GM23338 (cell line): Measurements from ENCODE around the gene RAD51AP1. TPM values are rescaled to one million over a fixed set of nuclear protein-coding genes. Genes with fewer than 3 reads are reported as not detected.
A peak's percentile ranks its signal among the peaks of the same experiment; 100 is the strongest.

Experiments used
- ATAC-seq: fragments of 200-7000 bp; cut with Tn5 transposase; 3 replicates; pipeline ENCODE4 v1.9.1; 2020
- DNase-seq: peaks from one replicate; pipeline ENCODE4 v3.0.0-alpha.2; 2015; ENCODE audit warnings: low spot score
- H2AFZ ChIP-seq: fragments of 200-600 bp; sonication (generic); 2 replicates; pipeline ENCODE4 v1.8.0; 2016; ENCODE audit warnings: antibody characterized with exemption, mild to moderate bottlenecking, moderate library complexity
- H3F3A ChIP-seq: fragments of 200-600 bp; sonication (generic); replicated peaks from 2 replicates; pipeline ENCODE4 v1.8.0; 2017; ENCODE audit warnings: antibody characterized with exemption, mixed run types, low read depth
- H3K27ac ChIP-seq: fragments of 200-600 bp; sonication (generic); 2 replicates; pipeline ENCODE4 v1.6.1; 2016; ENCODE audit warnings: low read depth
- H3K27me3 ChIP-seq: fragments of 200-600 bp; sonication (generic); 2 replicates; pipeline ENCODE4 v1.8.0; 2016; ENCODE audit warnings: mild to moderate bottlenecking, mixed run types, moderate library complexity; ENCODE audit not compliant: insufficient read depth
- H3K36me3 ChIP-seq: fragments of 200-600 bp; sonication (generic); 2 replicates; pipeline ENCODE4 v1.8.0; 2016; ENCODE audit warnings: mild to moderate bottlenecking; ENCODE audit not compliant: insufficient read depth
- H3K4me1 ChIP-seq: fragments of 200-600 bp; sonication (generic); 2 replicates; pipeline ENCODE4 v1.8.0; 2016; ENCODE audit warnings: mild to moderate bottlenecking, moderate library complexity; ENCODE audit not compliant: insufficient read depth
- H3K4me2 ChIP-seq: fragments of 200-600 bp; sonication (generic); 2 replicates; pipeline ENCODE4 v1.7.1; 2017; ENCODE audit warnings: mixed run types
- H3K4me3 ChIP-seq: fragments of 200-600 bp; sonication (generic); 2 replicates; pipeline ENCODE4 v1.6.1; 2016; ENCODE audit warnings: mixed run types
- H3K79me2 ChIP-seq: fragments of 200-600 bp; sonication (generic); replicated peaks from 2 replicates; pipeline ENCODE4 v1.8.0; 2017; ENCODE audit warnings: mild to moderate bottlenecking; ENCODE audit not compliant: insufficient read depth
- H3K9me2 ChIP-seq: fragments of 200-600 bp; sonication (generic); 2 replicates; pipeline ENCODE4 v1.8.0; 2017; ENCODE audit not compliant: insufficient read depth
- H4K20me1 ChIP-seq: fragments of 200-600 bp; sonication (generic); replicated peaks from 2 replicates; pipeline ENCODE4 v1.8.0; 2017; ENCODE audit warnings: mild to moderate bottlenecking; ENCODE audit not compliant: insufficient read depth
- H3K27ac Mint-ChIP-seq: 2 replicates; pipeline ENCODE4 v1.8.0; 2020; ENCODE audit warnings: inconsistent platforms, mild to moderate bottlenecking, moderate library complexity, mixed read lengths
- H3K27me3 Mint-ChIP-seq: 3 replicates; pipeline ENCODE4 v1.8.0; 2022; ENCODE audit warnings: low read depth, mild to moderate bottlenecking, moderate library complexity, mixed read lengths, inconsistent platforms; ENCODE audit not compliant: insufficient read depth, poor library complexity
- H3K36me3 Mint-ChIP-seq: 3 replicates; pipeline ENCODE4 v1.8.0; 2021; ENCODE audit warnings: low read depth, mild to moderate bottlenecking, inconsistent platforms, moderate library complexity, mixed read lengths
- H3K4me1 Mint-ChIP-seq: 3 replicates; pipeline ENCODE4 v1.8.0; 2020; ENCODE audit warnings: mild to moderate bottlenecking, inconsistent platforms, mixed read lengths
- H3K4me3 Mint-ChIP-seq: 3 replicates; pipeline ENCODE4 v1.8.0; 2021; ENCODE audit warnings: moderate library complexity, mild to moderate bottlenecking, inconsistent platforms, mixed read lengths
- H3K9me3 Mint-ChIP-seq: 3 replicates; pipeline ENCODE4 v1.8.0; 2020; ENCODE audit warnings: moderate library complexity, mild to moderate bottlenecking, inconsistent platforms, mixed read lengths
- CREB1 ChIP-seq: fragments of 250-450 bp; sonication (Bioruptor Pico); IDR thresholded peaks from 2 replicates; pipeline ENCODE4 v1.5.0; 2020; ENCODE audit warnings: low read depth, mild to moderate bottlenecking, moderate library complexity
- CTCF ChIP-seq, 2 experiments: fragments of 200-600 bp in 1 of 2; sonication (generic) in 1 of 2; conservative IDR thresholded peaks; 2 replicates each; pipeline versions ENCODE4 v1.5.1 to v1.6.1; 2016 to 2017; ENCODE audit warnings: antibody characterized with exemption in 2 of 2, low read depth in 2 of 2, mild to moderate bottlenecking in 2 of 2, moderate library complexity in 1 of 2
- ETS1 ChIP-seq: IDR thresholded peaks from 2 replicates; pipeline ENCODE4 v1.6.1; 2016; ENCODE audit warnings: antibody characterized with exemption
- EZH2phosphoT487 ChIP-seq: fragments of 200-600 bp; sonication (generic); IDR thresholded peaks from one replicate; pipeline ENCODE4 v1.8.1; 2018; ENCODE audit warnings: antibody characterized with exemption; ENCODE audit not compliant: unreplicated experiment
- JUNB ChIP-seq: IDR thresholded peaks from one replicate; pipeline ENCODE4 v1.6.1; 2016; ENCODE audit warnings: antibody characterized with exemption; ENCODE audit not compliant: unreplicated experiment
- NANOG ChIP-seq: IDR thresholded peaks from 2 replicates; pipeline ENCODE4 v1.6.1; 2016; ENCODE audit warnings: antibody characterized with exemption, borderline replicate concordance
- STAT1 ChIP-seq: IDR thresholded peaks from one replicate; pipeline ENCODE4 v1.6.1; 2016; ENCODE audit warnings: antibody characterized with exemption; ENCODE audit not compliant: unreplicated experiment
- ZNF331 ChIP-seq: fragments of 250-450 bp; sonication (Bioruptor Pico); IDR thresholded peaks from 2 replicates; pipeline ENCODE4 v1.5.0; 2020; ENCODE audit warnings: low read depth, mild to moderate bottlenecking, moderate library complexity
- ZNF462 ChIP-seq: fragments of 250-450 bp; sonication (Bioruptor Pico); IDR thresholded peaks from 2 replicates; pipeline ENCODE4 v1.5.0; 2020; ENCODE audit warnings: mild to moderate bottlenecking, moderate library complexity
- polyA plus RNA-seq: library from polyadenylated mRNA; unstranded; fragments of >200 nt; fragmentation: Nextera tagmentation; extraction: Ambion mirVana; gene quantifications from 2 replicates; pipeline ENCODE4 v1.2.1, GENCODE V29; 2016
- total RNA-seq: library from RNA; depleted of rRNA; stranded (reverse); fragments of >200 nt; shearing (Covaris generic); gene quantifications from 2 replicates; pipeline ENCODE4 v1.2.3, GENCODE V29; 2014

The RAD51AP1 gene
- total and polyA plus RNA-seq, 2 experiments from 2014 or later = 75.2 to 119 TPM

GRCh38 chr12:4572680-4573079, 34.0 kb downstream of the RAD51AP1 start (continued):
- TF ChIP-seq ETS1 = no peak

- Histone ChIP-seq H4K20me1 (no peaks in the 10 kb centered on the region), H3K4me2 (no peak overlapping the region), H3F3A (no peaks in the 10 kb centered on the region), H3K9me2 (no peaks in the 10 kb centered on the region), H3K4me3 (no peak overlapping the region), H3K4me1 (peaks cover 11% of the 10 kb centered on the region; the same call in 1 of the 2 replicates), H3K79me2 (no peaks in the 10 kb centered on the region), H3K36me3 (no peaks in the 10 kb centered on the region), H2AFZ (peak overlapping the region; percentile 40; the same call in 1 of the 2 replicates), H3K27me3 (no peaks in the 10 kb centered on the region), H3K27ac (no peak overlapping the region)
- DNase-seq = peak; percentile 63
- TF ChIP-seq CTCF (conservative IDR thresholded peaks at IDR 0.05; ENCODE audit: low read depth in 2 of 2) = peak; percentile 59 to 87
- TF ChIP-seq JUNB = no peak
- TF ChIP-seq STAT1 = no peak
- TF ChIP-seq CREB1 = no peak
- TF ChIP-seq ZNF462 = no peak
- TF ChIP-seq ETS1 = no peak
- TF ChIP-seq EZH2phosphoT487 = no peak
- no peak for TF ChIP-seq ZNF331
- TF ChIP-seq NANOG = no peak
- Mint-ChIP-seq H3K4me1 (peaks cover 8% of the 10 kb centered on the region), H3K9me3 (no peaks in the 10 kb centered on the region), H3K27ac (no peak overlapping the region), H3K36me3 (no peaks in the 10 kb centered on the region), H3K4me3 (no peak overlapping the region), H3K27me3 (peaks cover 1% of the 10 kb centered on the region)
- peak; percentile 79 for ATAC-seq
Observed at GRCh38 chr12:4579305-4580102, 40.8 kb downstream of the RAD51AP1 start.
